Mesothelial cell of epicardium (in vitro differentiated cells): ENCODE measurements around the gene FAM170B. TPM values are rescaled to one million over a fixed set of nuclear protein-coding genes. Genes with fewer than 3 reads are reported as not detected.

Experiments used
- DNase-seq, 2 experiments: peaks; one replicate each; pipeline ENCODE4 v3.0.0; 2021; ENCODE audit warnings: low spot score in 2 of 2; ENCODE audit not compliant: unreplicated experiment in 2 of 2
- H3K27ac Mint-ChIP-seq: 2 replicates; pipeline ENCODE4 v1.8.0; 2021; ENCODE audit warnings: mixed read lengths
- H3K27me3 Mint-ChIP-seq: 2 replicates; pipeline ENCODE4 v1.8.0; 2021; ENCODE audit warnings: low read depth, mixed read lengths
- H3K36me3 Mint-ChIP-seq: 2 replicates; pipeline ENCODE4 v1.8.0; 2021; ENCODE audit warnings: mixed read lengths
- H3K4me1 Mint-ChIP-seq: 2 replicates; pipeline ENCODE4 v1.8.0; 2021; ENCODE audit warnings: mixed read lengths
- H3K4me3 Mint-ChIP-seq: 2 replicates; pipeline ENCODE4 v1.8.0; 2021; ENCODE audit warnings: mild to moderate bottlenecking, moderate library complexity, mixed read lengths
- H3K9me3 Mint-ChIP-seq: 2 replicates; pipeline ENCODE4 v1.8.0; 2021; ENCODE audit warnings: mixed read lengths
- total RNA-seq: library from RNA; stranded (reverse); gene quantifications from 3 replicates; pipeline ENCODE4 v1.2.1, GENCODE V29; 2021
- TF ChIP-seq, protein P1 (sequence below): fragments of 200-600 bp; sonication (generic); IDR thresholded peaks from one replicate; pipeline ENCODE4 v1.5.0; 2021; ENCODE audit warnings: antibody characterized with exemption; ENCODE audit not compliant: unreplicated experiment

Gene FAM170B
- total RNA-seq, 1 donor from 2014 or later: not detected

DNA sequence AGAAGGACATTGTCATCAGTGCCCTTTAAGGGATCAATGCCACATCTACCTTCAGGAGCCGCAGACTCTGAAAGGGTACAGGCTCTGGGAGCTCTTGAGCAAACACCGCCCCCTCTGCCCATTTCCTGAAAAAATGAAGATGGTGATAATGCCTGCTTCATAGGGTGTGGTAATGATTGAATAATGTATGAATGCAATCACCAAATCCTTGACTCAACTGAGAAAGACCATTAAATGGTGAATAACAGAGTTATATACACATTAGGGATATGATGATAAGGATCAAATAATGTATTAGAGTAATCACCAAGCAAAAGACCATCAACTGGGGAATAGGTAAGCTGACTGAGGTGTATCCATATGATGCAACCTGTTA is 1.5 kb downstream of the FAM170B start:
- TF ChIP-seq, protein P1, sequence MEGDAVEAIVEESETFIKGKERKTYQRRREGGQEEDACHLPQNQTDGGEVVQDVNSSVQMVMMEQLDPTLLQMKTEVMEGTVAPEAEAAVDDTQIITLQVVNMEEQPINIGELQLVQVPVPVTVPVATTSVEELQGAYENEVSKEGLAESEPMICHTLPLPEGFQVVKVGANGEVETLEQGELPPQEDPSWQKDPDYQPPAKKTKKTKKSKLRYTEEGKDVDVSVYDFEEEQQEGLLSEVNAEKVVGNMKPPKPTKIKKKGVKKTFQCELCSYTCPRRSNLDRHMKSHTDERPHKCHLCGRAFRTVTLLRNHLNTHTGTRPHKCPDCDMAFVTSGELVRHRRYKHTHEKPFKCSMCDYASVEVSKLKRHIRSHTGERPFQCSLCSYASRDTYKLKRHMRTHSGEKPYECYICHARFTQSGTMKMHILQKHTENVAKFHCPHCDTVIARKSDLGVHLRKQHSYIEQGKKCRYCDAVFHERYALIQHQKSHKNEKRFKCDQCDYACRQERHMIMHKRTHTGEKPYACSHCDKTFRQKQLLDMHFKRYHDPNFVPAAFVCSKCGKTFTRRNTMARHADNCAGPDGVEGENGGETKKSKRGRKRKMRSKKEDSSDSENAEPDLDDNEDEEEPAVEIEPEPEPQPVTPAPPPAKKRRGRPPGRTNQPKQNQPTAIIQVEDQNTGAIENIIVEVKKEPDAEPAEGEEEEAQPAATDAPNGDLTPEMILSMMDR: no peak
- no peak for DNase-seq
- H3K36me3 Mint-ChIP-seq: no peaks in the 10 kb centered on the region

DNA sequence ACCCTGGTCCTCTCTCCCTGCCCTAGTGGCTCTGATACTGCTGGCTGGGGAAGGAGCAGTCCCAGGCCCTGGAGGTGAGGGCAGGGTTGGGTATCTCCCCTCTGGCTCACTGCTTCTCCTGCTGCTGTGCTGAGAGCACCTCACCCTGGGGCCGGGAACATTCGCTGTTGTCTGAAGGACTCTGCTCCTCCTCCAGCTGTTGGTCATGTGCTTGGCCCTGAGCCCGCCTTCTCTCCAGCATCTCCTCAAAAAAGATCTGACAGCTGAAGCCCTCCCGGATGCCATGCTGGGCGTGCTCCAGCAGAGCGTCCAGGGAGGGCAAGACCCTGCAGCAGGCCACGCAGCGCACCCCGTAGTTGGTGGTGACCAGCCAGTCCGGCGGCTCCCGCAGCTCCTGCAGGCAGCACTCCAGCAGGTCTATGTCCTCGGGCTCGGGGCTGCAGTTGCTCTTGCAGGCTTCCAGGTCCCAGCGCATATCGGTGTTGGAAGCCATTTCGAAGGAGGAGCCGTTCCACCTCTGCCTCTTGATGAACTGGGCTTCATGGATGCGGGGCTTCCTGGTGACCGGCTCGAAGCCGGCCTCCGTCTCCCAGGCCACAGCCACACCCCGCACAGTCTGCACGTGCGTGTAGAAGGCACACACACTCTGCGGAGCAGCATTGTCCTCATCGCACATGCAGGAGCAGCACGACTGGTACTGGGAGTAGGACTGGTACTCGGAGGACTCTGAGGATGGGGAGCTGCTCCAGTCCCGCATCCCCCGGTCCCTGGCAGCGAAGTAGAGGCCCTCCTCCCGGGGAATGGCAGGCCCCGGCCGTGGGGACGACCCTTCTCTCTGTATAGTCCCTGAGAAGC is 2.1 kb downstream of the FAM170B start:
- Mint-ChIP-seq H3K27ac (no peak overlapping the region), H3K4me3 (no peak overlapping the region), H3K4me1 (no peaks in the 10 kb centered on the region), H3K9me3 (peaks cover 4% of the 10 kb centered on the region), H3K36me3 (no peaks in the 10 kb centered on the region), H3K27me3 (peaks cover 40% of the 10 kb centered on the region)
- DNase-seq: no peak
- TF ChIP-seq, protein P1: no peak

More for the DNA sequence above, 1.5 kb downstream of the FAM170B start:
- Mint-ChIP-seq H3K4me3 (no peak overlapping the region), H3K27ac (no peak overlapping the region), H3K9me3 (peaks cover 8% of the 10 kb centered on the region), H3K4me1 (no peaks in the 10 kb centered on the region), H3K27me3 (peaks cover 46% of the 10 kb centered on the region)

DNA sequence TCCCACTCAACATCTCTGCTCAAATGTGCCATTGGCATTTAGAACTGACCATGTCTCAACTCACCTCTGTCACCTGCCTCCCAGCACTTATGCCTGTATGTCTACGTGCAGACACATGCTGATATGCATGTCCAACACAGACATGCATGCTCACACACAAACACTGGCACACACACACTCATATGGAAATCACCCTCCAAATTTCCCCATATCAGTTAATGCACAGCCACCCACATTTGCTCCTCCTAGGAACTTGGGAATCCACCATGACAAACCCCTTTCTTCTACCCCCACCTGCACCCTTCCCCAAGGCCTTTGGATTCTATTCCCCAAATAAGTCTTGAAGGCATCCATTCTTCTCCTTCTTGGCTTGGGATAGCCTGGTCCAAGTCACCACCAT is 4.4 kb downstream of the FAM170B start:
- TF ChIP-seq, protein P1: no peak
- H3K4me1 Mint-ChIP-seq: no peaks in the 10 kb centered on the region
- no peak for DNase-seq
- H3K27ac Mint-ChIP-seq: no peak overlapping the region
- H3K36me3 Mint-ChIP-seq: no peaks in the 10 kb centered on the region
- H3K27me3 Mint-ChIP-seq: peaks cover 24% of the 10 kb centered on the region
- no peaks in the 10 kb centered on the region for H3K9me3 Mint-ChIP-seq
- H3K4me3 Mint-ChIP-seq: no peak overlapping the region

DNA sequence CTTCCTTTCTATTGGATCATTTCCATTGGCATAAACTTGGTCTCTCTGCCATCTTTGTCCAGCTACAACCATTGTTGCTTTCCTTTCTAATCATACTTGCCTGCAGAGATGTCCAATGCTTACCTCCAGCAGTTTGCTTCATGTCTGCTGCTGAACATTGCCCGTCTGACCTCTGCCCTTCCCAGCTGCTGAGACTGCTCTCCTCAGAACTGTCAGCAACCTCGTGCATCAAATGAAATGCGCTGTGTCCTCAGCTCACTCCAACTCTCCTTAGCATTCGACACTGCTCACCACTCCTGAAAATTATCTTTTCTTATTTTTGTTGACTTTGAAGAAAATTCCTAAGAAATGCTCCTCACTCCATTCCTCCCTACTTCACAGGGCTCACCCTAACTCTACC is 5.0 kb downstream of the FAM170B start:
- Mint-ChIP-seq H3K4me1 (no peaks in the 10 kb centered on the region), H3K36me3 (no peaks in the 10 kb centered on the region), H3K27me3 (peaks cover 20% of the 10 kb centered on the region), H3K9me3 (no peaks in the 10 kb centered on the region), H3K4me3 (no peak overlapping the region), H3K27ac (no peak overlapping the region)
- no peak for DNase-seq
- TF ChIP-seq, protein P1: no peak

DNA sequence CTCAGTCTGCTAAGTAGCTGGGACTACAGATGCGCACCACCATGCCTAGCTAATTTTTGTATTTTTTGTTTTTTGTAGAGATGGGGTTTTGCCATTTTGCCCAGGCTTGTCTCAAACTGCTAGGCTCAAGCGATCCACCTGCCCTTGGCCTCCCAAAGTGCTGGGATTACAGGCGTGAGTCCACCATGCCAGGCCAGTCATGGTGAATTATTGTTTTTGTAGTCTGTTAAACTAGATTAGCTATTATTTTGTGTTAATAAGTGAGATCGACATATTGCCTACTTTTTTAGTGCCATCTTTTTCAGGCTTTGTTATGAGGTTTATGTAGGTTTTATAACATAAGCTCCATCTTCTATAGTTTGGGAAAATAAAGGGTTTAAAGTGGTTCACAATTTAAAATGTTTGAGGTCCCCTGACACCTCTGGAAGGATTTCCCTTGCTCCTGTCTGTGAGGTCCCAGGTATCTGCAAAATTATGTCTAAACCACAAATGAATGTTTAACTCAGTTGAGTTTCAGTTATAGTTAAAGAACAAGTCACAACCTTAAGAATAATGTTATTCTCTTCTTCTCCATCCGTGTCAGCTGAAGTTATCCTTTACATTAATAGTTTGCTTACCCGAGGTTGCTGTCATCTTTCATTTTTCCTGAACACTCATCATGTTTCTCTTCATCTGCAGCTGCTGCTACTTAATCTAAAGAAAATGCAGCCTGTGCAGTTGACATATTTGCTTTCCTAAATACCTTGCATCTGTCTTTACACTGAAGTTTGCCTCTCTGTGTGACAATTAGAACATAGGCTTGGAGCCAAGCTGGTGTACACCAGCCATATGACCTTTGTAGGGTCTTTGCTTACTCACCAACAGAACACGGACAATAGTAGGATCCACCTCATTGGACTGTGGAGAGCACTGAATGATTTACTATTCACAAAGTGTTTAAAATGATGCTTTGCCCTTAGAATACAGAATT is 9.6 kb downstream of the FAM170B start:
- Mint-ChIP-seq H3K4me3 (no peak overlapping the region), H3K4me1 (no peaks in the 10 kb centered on the region), H3K27ac (no peak overlapping the region), H3K36me3 (no peaks in the 10 kb centered on the region), H3K27me3 (peaks cover 40% of the 10 kb centered on the region), H3K9me3 (no peaks in the 10 kb centered on the region)
- TF ChIP-seq, protein P1: no peak
- no peak for DNase-seq
